Endodermal cell (in vitro differentiated cells): Measurements from ENCODE around the gene GPR25. TPM values are rescaled to one million over a fixed set of nuclear protein-coding genes. Genes with fewer than 3 reads are reported as not detected.
A peak's percentile ranks its signal among the peaks of the same experiment; 100 is the strongest.

ENCODE experiments used
- DNase-seq: peaks from one replicate; pipeline ENCODE4 v3.0.0-alpha.2; 2017
- H3K27ac ChIP-seq: 2 replicates; pipeline ENCODE4 v1.5.1; 2013; ENCODE audit warnings: mild to moderate bottlenecking, low read depth, low read length, moderate library complexity
- H3K27me3 ChIP-seq: 2 replicates; pipeline ENCODE4 v1.6.1; 2013; ENCODE audit warnings: mild to moderate bottlenecking, low read length, moderate library complexity; ENCODE audit not compliant: insufficient read depth, control insufficient read depth, poor library complexity, severe bottlenecking
- H3K36me3 ChIP-seq: 2 replicates; pipeline ENCODE4 v1.7.0; 2013; ENCODE audit warnings: mild to moderate bottlenecking, low read length, moderate library complexity; ENCODE audit not compliant: control insufficient read depth, insufficient read depth
- H3K4me1 ChIP-seq: one replicate; pipeline ENCODE4 v1.7.0; 2013; ENCODE audit warnings: low read length; ENCODE audit not compliant: control insufficient read depth, insufficient read depth
- H3K4me3 ChIP-seq: 2 replicates; pipeline ENCODE4 v1.5.1; 2013; ENCODE audit warnings: mild to moderate bottlenecking, low read length, moderate library complexity
- H3K9ac ChIP-seq: 2 replicates; pipeline ENCODE4 v1.6.1; 2013; ENCODE audit warnings: mild to moderate bottlenecking, low read length, moderate library complexity; ENCODE audit not compliant: poor library complexity, severe bottlenecking; ENCODE audit errors: extremely low read depth
- H3K9me3 ChIP-seq: 2 replicates; pipeline ENCODE4 v1.6.1; 2013; ENCODE audit warnings: mild to moderate bottlenecking, low read length, moderate library complexity; ENCODE audit not compliant: control insufficient read depth
- H3K27ac Mint-ChIP-seq: 2 replicates; pipeline ENCODE4 v1.8.0; 2020; ENCODE audit warnings: mixed read lengths
- H3K27me3 Mint-ChIP-seq: 2 replicates; pipeline ENCODE4 v1.8.0; 2021; ENCODE audit warnings: mild to moderate bottlenecking, mixed read lengths; ENCODE audit not compliant: insufficient read depth
- H3K36me3 Mint-ChIP-seq: 2 replicates; pipeline ENCODE4 v1.8.0; 2020; ENCODE audit warnings: low read depth, mixed read lengths
- H3K4me1 Mint-ChIP-seq: 2 replicates; pipeline ENCODE4 v1.8.0; 2020; ENCODE audit warnings: mixed read lengths
- H3K4me3 Mint-ChIP-seq: 2 replicates; pipeline ENCODE4 v1.8.0; 2020; ENCODE audit warnings: mild to moderate bottlenecking, moderate library complexity, mixed read lengths
- H3K9me3 Mint-ChIP-seq: 2 replicates; pipeline ENCODE4 v1.8.0; 2020; ENCODE audit warnings: mild to moderate bottlenecking, mixed read lengths
- WGBS, 2 experiments: methylation state at CpG; one replicate each; pipeline versions ENCODE4 v1.1.5 to v1.1.7; 2013; ENCODE audit warnings: missing lambda C conversion rate in 2 of 2, mixed read lengths in 1 of 2; ENCODE audit not compliant: insufficient coverage in 1 of 2, insufficient read length in 1 of 2; 5-methylcytosine and 5-hydroxymethylcytosine counted together
- total RNA-seq, 2 donors: library from RNA; stranded (reverse); fragmentation: NEBNext Ultra II Directional in 1 of 2; extraction: Animal tissue kit (Norgen Biotek cat#: 25700) in 1 of 2; gene quantifications; 2 replicates in 1 of 2; 3 replicates in 1 of 2; pipeline ENCODE4 v1.2.1, GENCODE V29; 2021
- TF ChIP-seq, protein P1 (sequence below): fragments of 200-600 bp; sonication (generic); conservative IDR thresholded peaks from 2 replicates; pipeline ENCODE4 v1.5.0; 2021; ENCODE audit warnings: antibody characterized with exemption, mild to moderate bottlenecking

The GPR25 gene
- total RNA-seq, 2 donors from 2014 or later: not detected

GRCh38 chr1:200890027-200890426, 17.2 kb downstream of the GPR25 start:
- peaks cover 30% of the 10 kb centered on the region for H3K4me1 ChIP-seq
- H3K36me3 ChIP-seq: no peaks in the 10 kb centered on the region
- H3K9ac ChIP-seq: no peak overlapping the region
- H3K27me3 Mint-ChIP-seq: peaks cover 3% of the 10 kb centered on the region
- H3K4me3 Mint-ChIP-seq: peak overlapping the region; percentile 93
- H3K27ac ChIP-seq: no peak overlapping the region
- WGBS, 2 experiments: 96 to 100% methylated on average over 1 to 15 of the region's 15 CpGs
- H3K9me3 ChIP-seq: no peaks in the 10 kb centered on the region
- DNase-seq: no peak
- H3K9me3 Mint-ChIP-seq: no peaks in the 10 kb centered on the region
- no peaks in the 10 kb centered on the region for H3K27me3 ChIP-seq
- no peak overlapping the region for H3K27ac Mint-ChIP-seq
- TF ChIP-seq, protein P1, sequence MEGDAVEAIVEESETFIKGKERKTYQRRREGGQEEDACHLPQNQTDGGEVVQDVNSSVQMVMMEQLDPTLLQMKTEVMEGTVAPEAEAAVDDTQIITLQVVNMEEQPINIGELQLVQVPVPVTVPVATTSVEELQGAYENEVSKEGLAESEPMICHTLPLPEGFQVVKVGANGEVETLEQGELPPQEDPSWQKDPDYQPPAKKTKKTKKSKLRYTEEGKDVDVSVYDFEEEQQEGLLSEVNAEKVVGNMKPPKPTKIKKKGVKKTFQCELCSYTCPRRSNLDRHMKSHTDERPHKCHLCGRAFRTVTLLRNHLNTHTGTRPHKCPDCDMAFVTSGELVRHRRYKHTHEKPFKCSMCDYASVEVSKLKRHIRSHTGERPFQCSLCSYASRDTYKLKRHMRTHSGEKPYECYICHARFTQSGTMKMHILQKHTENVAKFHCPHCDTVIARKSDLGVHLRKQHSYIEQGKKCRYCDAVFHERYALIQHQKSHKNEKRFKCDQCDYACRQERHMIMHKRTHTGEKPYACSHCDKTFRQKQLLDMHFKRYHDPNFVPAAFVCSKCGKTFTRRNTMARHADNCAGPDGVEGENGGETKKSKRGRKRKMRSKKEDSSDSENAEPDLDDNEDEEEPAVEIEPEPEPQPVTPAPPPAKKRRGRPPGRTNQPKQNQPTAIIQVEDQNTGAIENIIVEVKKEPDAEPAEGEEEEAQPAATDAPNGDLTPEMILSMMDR: no peak
- H3K4me3 ChIP-seq: no peak overlapping the region
- peaks cover 60% of the 10 kb centered on the region for H3K4me1 Mint-ChIP-seq
- no peaks in the 10 kb centered on the region for H3K36me3 Mint-ChIP-seq

- Mint-ChIP-seq H3K9me3 (no peaks in the 10 kb centered on the region), H3K4me1 (peaks cover 66% of the 10 kb centered on the region), H3K27me3 (peaks cover 3% of the 10 kb centered on the region), H3K27ac (peak overlapping the region; percentile 98), H3K36me3 (no peaks in the 10 kb centered on the region), H3K4me3 (peak overlapping the region; percentile 93)
- peak overlapping the region; percentile 99 for H3K9ac ChIP-seq
- peaks cover 41% of the 10 kb centered on the region for H3K4me1 ChIP-seq
- no peaks in the 10 kb centered on the region for H3K36me3 ChIP-seq
- peak; percentile 92 for DNase-seq
- TF ChIP-seq, protein P1: peak; percentile 86
- WGBS, 2 experiments: 2% methylated on average over 32 to 72 of the region's 72 CpGs
- no peaks in the 10 kb centered on the region for H3K27me3 ChIP-seq
- peak overlapping the region; percentile 91 for H3K4me3 ChIP-seq
- no peaks in the 10 kb centered on the region for H3K9me3 ChIP-seq
- H3K27ac ChIP-seq: peak overlapping the region; percentile 100
These were observed 18.3 kb downstream of the GPR25 start for GRCh38 chr1:200890818-200891773.

DNA sequence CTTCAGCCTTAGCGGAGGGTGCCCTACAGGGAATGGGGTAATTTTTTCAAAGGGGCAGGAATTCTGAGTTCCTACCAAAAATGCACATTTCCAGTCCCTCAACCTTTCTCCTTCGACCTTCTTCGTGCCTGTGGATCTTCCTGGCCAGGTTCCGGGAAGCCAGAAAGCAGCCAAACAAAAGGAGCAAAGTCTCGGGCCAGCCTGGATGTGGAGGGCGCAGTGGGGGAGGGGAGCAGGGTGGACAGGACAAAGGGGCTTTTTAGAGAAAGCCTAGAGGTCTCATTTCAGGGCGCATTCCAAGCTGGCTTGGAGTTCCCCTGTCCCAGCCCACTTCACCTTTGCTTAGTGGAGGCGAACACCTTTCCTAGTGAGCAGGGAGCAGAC, 19.0 kb downstream of the GPR25 start:
- no peaks in the 10 kb centered on the region for H3K27me3 ChIP-seq
- peaks cover 47% of the 10 kb centered on the region for H3K4me1 ChIP-seq
- DNase-seq: peak; percentile 91
- no peaks in the 10 kb centered on the region for H3K36me3 Mint-ChIP-seq
- WGBS, 2 experiments: 0% methylated on average over 3 to 8 of the region's 8 CpGs
- peak overlapping the region; percentile 98 for H3K27ac Mint-ChIP-seq
- H3K9ac ChIP-seq: peak overlapping the region; percentile 99
- peaks cover 3% of the 10 kb centered on the region for H3K27me3 Mint-ChIP-seq
- no peaks in the 10 kb centered on the region for H3K9me3 Mint-ChIP-seq
- TF ChIP-seq, protein P1: no peak
- peak overlapping the region; percentile 100 for H3K27ac ChIP-seq
- H3K36me3 ChIP-seq: no peaks in the 10 kb centered on the region
- H3K9me3 ChIP-seq: no peaks in the 10 kb centered on the region
- peak overlapping the region; percentile 91 for H3K4me3 ChIP-seq
- H3K4me1 Mint-ChIP-seq: peaks cover 69% of the 10 kb centered on the region
- peak overlapping the region; percentile 93 for H3K4me3 Mint-ChIP-seq
